DOHH2 (cell line): Measurements from ENCODE around the gene CHSY1.

Experiments
- EZH2phosphoT487 ChIP-seq: fragments of 200-600 bp; sonication (generic); IDR thresholded peaks from 2 replicates; pipeline ENCODE4 v1.6.1; 2017; ENCODE audit warnings: borderline replicate concordance, mild to moderate bottlenecking, antibody characterized with exemption, low read length, moderate library complexity, mixed read lengths
- TF ChIP-seq, protein P1 (sequence below): fragments of 200-600 bp; sonication (generic); IDR thresholded peaks from one replicate; pipeline ENCODE4 v1.5.1; 2014; ENCODE audit warnings: antibody characterized with exemption, mild to moderate bottlenecking, low read depth, low read length; ENCODE audit not compliant: poor library complexity, severe bottlenecking

DNA sequence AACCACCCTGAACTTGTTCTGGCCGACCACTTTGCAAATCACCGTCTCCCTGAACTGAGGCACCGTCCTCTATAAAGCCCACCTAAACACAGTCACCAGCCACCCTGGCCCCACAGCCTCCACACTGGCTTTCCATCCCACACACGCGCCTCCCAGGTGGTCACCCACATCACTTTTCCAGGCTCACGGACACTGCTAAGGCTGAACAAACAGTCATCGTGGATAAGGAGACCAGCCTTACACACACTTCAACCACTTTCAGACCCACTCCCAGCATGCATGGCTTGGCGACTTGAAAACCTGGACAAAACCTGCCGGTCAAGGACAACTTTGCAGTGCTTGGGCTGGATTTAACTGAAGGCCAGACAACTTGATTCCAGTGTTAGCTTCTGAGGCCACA, 8.4 kb downstream of the CHSY1 start:
- TF ChIP-seq, protein P1, sequence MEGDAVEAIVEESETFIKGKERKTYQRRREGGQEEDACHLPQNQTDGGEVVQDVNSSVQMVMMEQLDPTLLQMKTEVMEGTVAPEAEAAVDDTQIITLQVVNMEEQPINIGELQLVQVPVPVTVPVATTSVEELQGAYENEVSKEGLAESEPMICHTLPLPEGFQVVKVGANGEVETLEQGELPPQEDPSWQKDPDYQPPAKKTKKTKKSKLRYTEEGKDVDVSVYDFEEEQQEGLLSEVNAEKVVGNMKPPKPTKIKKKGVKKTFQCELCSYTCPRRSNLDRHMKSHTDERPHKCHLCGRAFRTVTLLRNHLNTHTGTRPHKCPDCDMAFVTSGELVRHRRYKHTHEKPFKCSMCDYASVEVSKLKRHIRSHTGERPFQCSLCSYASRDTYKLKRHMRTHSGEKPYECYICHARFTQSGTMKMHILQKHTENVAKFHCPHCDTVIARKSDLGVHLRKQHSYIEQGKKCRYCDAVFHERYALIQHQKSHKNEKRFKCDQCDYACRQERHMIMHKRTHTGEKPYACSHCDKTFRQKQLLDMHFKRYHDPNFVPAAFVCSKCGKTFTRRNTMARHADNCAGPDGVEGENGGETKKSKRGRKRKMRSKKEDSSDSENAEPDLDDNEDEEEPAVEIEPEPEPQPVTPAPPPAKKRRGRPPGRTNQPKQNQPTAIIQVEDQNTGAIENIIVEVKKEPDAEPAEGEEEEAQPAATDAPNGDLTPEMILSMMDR = no peak
- no peak for TF ChIP-seq EZH2phosphoT487
